ENCODE results near the gene DPF3. TPM values are rescaled to one million over a fixed set of nuclear protein-coding genes. Genes with fewer than 3 reads are reported as not detected.
A peak's percentile ranks its signal among the peaks of the same experiment; 100 is the strongest.

The DPF3 gene
- total and polyA plus RNA-seq, 9 of the 15 experiments (the other 6 are each of a cell fraction or from before 2014, with no cell fraction given), result 0.21 to 4.9 (median 1.2) TPM

DNA sequence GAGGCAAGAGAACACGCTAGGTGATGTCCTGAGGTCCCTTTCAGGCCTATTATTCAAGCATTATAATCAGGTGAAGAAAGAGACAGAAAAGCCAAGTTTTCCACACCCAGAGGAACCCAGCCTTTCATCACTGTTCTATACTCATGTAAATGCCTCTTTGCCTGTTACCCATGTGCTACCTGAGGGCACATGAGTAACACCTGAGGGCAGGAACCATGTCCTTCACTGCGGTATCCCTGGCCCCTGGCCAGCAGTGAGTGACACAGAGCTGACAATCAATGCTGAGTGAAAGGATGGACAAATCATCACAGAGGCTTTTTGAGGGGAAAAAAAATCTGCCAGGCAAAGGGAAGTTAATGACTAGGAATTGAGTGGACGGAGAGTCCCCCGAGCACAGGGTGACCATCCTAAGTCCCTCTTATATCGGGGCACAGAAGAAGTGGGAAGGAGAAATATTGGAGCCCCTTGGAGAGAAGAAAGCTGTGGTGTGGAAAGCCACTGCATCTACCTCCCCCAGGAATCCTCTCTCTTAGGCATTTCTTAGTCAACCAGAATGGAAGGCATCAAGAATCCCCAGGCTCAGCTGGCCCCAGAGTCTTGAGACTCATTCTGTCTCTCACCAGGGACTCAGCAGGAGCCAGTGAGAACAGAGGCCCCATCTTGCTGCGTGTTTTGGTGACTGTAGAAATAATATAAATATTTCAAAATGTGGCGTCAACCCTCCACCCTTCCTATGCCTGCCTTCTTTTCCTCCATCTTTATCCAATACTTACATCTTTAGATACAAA is 212.9 kb downstream of the DPF3 start:
- no peak for DNase-seq (ENCODE audit: extremely low read depth in 1 of 4, low spot score in 3 of 4)
- ATAC-seq, result no peak
- no peak for FAIRE-seq
- H3K27me3 ChIP-seq (ENCODE audit: control insufficient read depth in 2 of 2, insufficient read depth in 2 of 2, low read length in 2 of 2), result peaks cover 0 to 3% of the 10 kb centered on the region in 2 experiments; a peak in 2 of 5 replicates
- ChIA-PET CTCF (ENCODE audit: low intra/inter-chr PET ratio) (no interaction called here), POLR2A (no interaction called here)
- H2AFZ ChIP-seq (ENCODE audit: low read depth, low read length), result no peak overlapping the region
- H3K4me2 ChIP-seq (ENCODE audit: insufficient read depth, low read length), result no peak overlapping the region
- H3K9ac ChIP-seq (ENCODE audit: insufficient read depth in 1 of 2, low read depth in 2 of 2, low read length in 2 of 2), result no peak overlapping the region
- H3K36me3 ChIP-seq (ENCODE audit: control insufficient read depth, insufficient read depth, low read length), result no peaks in the 10 kb centered on the region
- H3K79me2 ChIP-seq (ENCODE audit: control insufficient read depth, insufficient read depth, low read length), result no peaks in the 10 kb centered on the region
- H3K27ac ChIP-seq (ENCODE audit: extremely low read depth, low read depth, low read length), result no peak overlapping the region
- no peak overlapping the region for H3K4me3 ChIP-seq
- H4K20me1 ChIP-seq (replicated peaks; ENCODE audit: control insufficient read depth, insufficient read depth, low read length), result no peaks in the 10 kb centered on the region
- intact Hi-C loops (cut with micrococcal nuclease), result no loop called here
- no peaks in the 10 kb centered on the region for H3K9me1 ChIP-seq (ENCODE audit: control insufficient read depth, insufficient read depth, low read length)
- 12% methylated on average over 6 of the region's 7 CpGs for WGBS (ENCODE audit: insufficient coverage, low coverage, missing lambda C conversion rate)
- in situ Hi-C loops (cut with MboI), result no loop called here
- no peaks in the 10 kb centered on the region for H3K4me1 ChIP-seq (replicated peaks in 1 of 2; ENCODE audit: control insufficient read depth in 2 of 2, insufficient read depth in 2 of 2, low read length in 2 of 2)
- H3K9me3 ChIP-seq (replicated peaks; ENCODE audit: control insufficient read depth, insufficient read depth, low read depth, low read length), result no peaks in the 10 kb centered on the region
- BruUV-seq (replicated peaks), result no TSS peak
- TF ChIP-seq ZNF146 (CRISPR knock-in tag; IDR thresholded peaks at IDR 0.05; ENCODE audit: unreplicated experiment) (no peak), SREBF1 (IDR thresholded peaks at IDR 0.05; ENCODE audit: borderline replicate concordance, low read depth, low read length) (no peak)

DNA sequence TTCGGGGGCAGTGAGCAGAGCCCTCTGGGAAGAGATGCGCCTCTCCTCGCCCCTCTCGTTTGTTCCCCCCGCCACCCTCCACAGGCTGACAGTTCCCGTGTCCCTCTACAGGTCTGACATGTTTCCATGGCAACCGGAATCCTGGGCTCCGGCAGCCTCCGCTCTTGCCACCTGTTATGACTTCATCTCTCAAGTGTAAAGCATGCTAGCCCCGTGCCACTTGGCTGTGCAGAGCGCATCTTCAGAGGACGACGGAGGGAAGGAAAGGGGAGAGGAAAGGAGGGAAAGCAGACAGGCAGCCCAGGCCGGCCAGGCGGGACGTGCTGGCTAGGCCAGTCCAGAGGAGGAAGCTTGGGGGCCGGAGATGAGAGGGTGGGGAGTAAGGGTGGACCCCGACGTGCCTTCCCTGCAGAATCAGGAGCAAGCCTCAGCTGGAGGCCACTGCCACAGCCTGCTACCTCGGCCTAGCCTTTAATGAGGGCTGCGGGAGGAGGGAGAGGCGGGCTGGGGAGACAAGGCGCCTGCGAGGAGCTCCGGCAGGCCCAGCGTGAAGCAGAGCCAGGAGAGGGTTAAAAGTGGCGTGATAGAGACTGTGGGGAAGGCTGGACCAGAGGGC is 214.3 kb downstream of the DPF3 start:
- H3K27ac ChIP-seq (ENCODE audit: extremely low read depth, low read depth, low read length), result no peak overlapping the region
- TF ChIP-seq ZFX (CRISPR knock-in tag; IDR thresholded peaks at IDR 0.05), result no peak
- TF ChIP-seq RFX1 (IDR thresholded peaks at IDR 0.05), result peak; percentile 67
- no peak overlapping the region for H2AFZ ChIP-seq (ENCODE audit: low read depth, low read length)
- ChIA-PET CTCF (ENCODE audit: low intra/inter-chr PET ratio) (no interaction called here), POLR2A (interaction anchor here (0.6 kb wide), 1 partner anchor 10 kb away, joined by 3 read pairs; no protein-coding TSS in a partner anchor)
- in situ Hi-C loops (cut with MboI) (no loop called here), intact Hi-C loops (cut with micrococcal nuclease) (no loop called here)
- no peak for FAIRE-seq
- H3K9ac ChIP-seq (ENCODE audit: insufficient read depth in 1 of 2, low read depth in 2 of 2, low read length in 2 of 2), result no peak overlapping the region
- no peak for ATAC-seq
- no peaks in the 10 kb centered on the region for H3K79me2 ChIP-seq (ENCODE audit: control insufficient read depth, insufficient read depth, low read length)
- 14% methylated on average over 15 of the region's 27 CpGs for WGBS (ENCODE audit: insufficient coverage, low coverage, missing lambda C conversion rate)
- H3K9me3 ChIP-seq (replicated peaks; ENCODE audit: control insufficient read depth, insufficient read depth, low read depth, low read length), result no peaks in the 10 kb centered on the region
- H3K9me1 ChIP-seq (ENCODE audit: control insufficient read depth, insufficient read depth, low read length), result no peaks in the 10 kb centered on the region
- H3K27me3 ChIP-seq (ENCODE audit: control insufficient read depth in 2 of 2, insufficient read depth in 2 of 2, low read length in 2 of 2), result peaks cover 0 to 3% of the 10 kb centered on the region in 2 experiments; a peak in 2 of 5 replicates
- no peak overlapping the region for H3K4me2 ChIP-seq (ENCODE audit: insufficient read depth, low read length)
- no peaks in the 10 kb centered on the region for H4K20me1 ChIP-seq (replicated peaks; ENCODE audit: control insufficient read depth, insufficient read depth, low read length)
- no peaks in the 10 kb centered on the region for H3K4me1 ChIP-seq (replicated peaks in 1 of 2; ENCODE audit: control insufficient read depth in 2 of 2, insufficient read depth in 2 of 2, low read length in 2 of 2)
- no peaks in the 10 kb centered on the region for H3K36me3 ChIP-seq (ENCODE audit: control insufficient read depth, insufficient read depth, low read length)
- no TSS peak for BruUV-seq (replicated peaks)
- no peak overlapping the region for H3K4me3 ChIP-seq
- DNase-seq (ENCODE audit: extremely low read depth in 1 of 4, low spot score in 3 of 4), result no peak

Data from K562 (cell line).